Measurements from ENCODE around the gene PLAC8L1. TPM values are rescaled to one million over a fixed set of nuclear protein-coding genes. Genes with fewer than 3 reads are reported as not detected.

Gene PLAC8L1
- total and polyA plus RNA-seq, 2 of the 8 experiments (the other 6 are each of a cell fraction or from before 2014, with no cell fraction given), result 0.42 TPM; not detected in 1

DNA sequence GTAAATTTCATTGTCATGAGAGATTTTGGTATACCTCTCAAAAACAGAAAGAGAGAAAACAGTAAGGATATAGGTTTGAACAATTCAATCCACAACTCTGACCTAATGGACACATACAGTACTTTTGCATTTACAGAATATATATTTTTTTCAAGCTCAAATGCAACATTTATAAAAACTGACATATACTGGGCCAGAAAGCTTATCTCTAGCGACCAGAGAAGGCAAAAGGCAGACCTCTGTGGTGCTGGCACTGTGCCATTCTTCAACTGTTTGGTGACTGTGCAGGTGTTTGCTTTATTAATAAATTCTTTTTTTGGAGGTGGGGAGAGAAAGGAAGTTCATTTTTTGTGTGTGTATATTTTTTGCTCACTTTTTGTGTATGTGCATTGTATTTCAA, 6.0 kb upstream of the PLAC8L1 start (continued):
- TF ChIP-seq, protein P1, sequence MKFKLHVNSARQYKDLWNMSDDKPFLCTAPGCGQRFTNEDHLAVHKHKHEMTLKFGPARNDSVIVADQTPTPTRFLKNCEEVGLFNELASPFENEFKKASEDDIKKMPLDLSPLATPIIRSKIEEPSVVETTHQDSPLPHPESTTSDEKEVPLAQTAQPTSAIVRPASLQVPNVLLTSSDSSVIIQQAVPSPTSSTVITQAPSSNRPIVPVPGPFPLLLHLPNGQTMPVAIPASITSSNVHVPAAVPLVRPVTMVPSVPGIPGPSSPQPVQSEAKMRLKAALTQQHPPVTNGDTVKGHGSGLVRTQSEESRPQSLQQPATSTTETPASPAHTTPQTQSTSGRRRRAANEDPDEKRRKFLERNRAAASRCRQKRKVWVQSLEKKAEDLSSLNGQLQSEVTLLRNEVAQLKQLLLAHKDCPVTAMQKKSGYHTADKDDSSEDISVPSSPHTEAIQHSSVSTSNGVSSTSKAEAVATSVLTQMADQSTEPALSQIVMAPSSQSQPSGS (IDR thresholded peaks at IDR 0.05; ENCODE audit: low read length), result no peak
- TF ChIP-seq CEBPB (IDR thresholded peaks at IDR 0.05; ENCODE audit: low read depth, low read length), result no peak
- no peak for TF ChIP-seq SAP30 (IDR thresholded peaks at IDR 0.05; ENCODE audit: insufficient read depth, insufficient replicate concordance, low read length)
- TF ChIP-seq USF2 (IDR thresholded peaks at IDR 0.05; ENCODE audit: low read length), result no peak

Measured in H1 (cell line).